WTC11 (cell line): Measurements from ENCODE around the gene PDE8B.

Source experiments
- CBFB ChIP-seq: sonication (generic); formaldehyde crosslinking; IDR thresholded peaks from 2 replicates; pipeline ENCODE4 v1.8.1; 2022; ENCODE audit warnings: mild to moderate bottlenecking, low read depth, missing genetic modification reagents
- FOXK1 ChIP-seq: sonication (generic); formaldehyde crosslinking; IDR thresholded peaks from 2 replicates; pipeline ENCODE4 v1.8.0; 2022; ENCODE audit warnings: mild to moderate bottlenecking, moderate library complexity, missing genetic modification reagents
- PRDM15 ChIP-seq: sonication (generic); formaldehyde crosslinking; IDR thresholded peaks from 2 replicates; pipeline ENCODE4 v1.8.0; 2022; ENCODE audit warnings: missing genetic modification reagents

- no peak for TF ChIP-seq CBFB (CRISPR knock-in tag)
- TF ChIP-seq FOXK1 (CRISPR knock-in tag): no peak
- TF ChIP-seq PRDM15 (CRISPR knock-in tag): no peak
Measured at GRCh38 chr5:77312413-77312812, 101.9 kb downstream of the PDE8B start.
